ENCODE measurements around the gene ZNF622. TPM values are rescaled to one million over a fixed set of nuclear protein-coding genes. Genes with fewer than 3 reads are reported as not detected.

The ZNF622 gene
- total and polyA plus RNA-seq, 10 of the 15 experiments (the other 5 are each of a cell fraction or from before 2014, with no cell fraction given), result 9.0 to 60.3 (median 31.0) TPM

- TF ChIP-seq CREB1 (IDR thresholded peaks at IDR 0.05; ENCODE audit: low read depth), result peak; percentile 77
- no peak for TF ChIP-seq EP300 (IDR thresholded peaks at IDR 0.05; ENCODE audit: borderline replicate concordance in 1 of 2, control insufficient read depth in 1 of 2, low read depth in 2 of 2, low read length in 2 of 2)
- no peak for TF ChIP-seq SMARCA5 (IDR thresholded peaks at IDR 0.05)
- no peak for TF ChIP-seq RAD21 (IDR thresholded peaks at IDR 0.05; ENCODE audit: insufficient read depth, low read depth, low read length)
- TF ChIP-seq ZNF207 (IDR thresholded peaks at IDR 0.05; ENCODE audit: borderline replicate concordance), result no peak
- no peak for TF ChIP-seq CEBPZ (IDR thresholded peaks at IDR 0.05; ENCODE audit: low read depth, low read length)
- 0 out of 2 replicates have a peak, but pooled peaks have one; percentile 9 for TF ChIP-seq REST (IDR thresholded peaks at IDR 0.05; ENCODE audit: low read depth, low read length)
- TF ChIP-seq ZBTB4 (CRISPR knock-in tag; IDR thresholded peaks at IDR 0.05), result no peak
- no peak for TF ChIP-seq SREBF1 (IDR thresholded peaks at IDR 0.05; ENCODE audit: low read length)
- TF ChIP-seq KDM1A (IDR thresholded peaks at IDR 0.05; ENCODE audit: borderline replicate concordance), result no peak
- TF ChIP-seq, protein P1, sequence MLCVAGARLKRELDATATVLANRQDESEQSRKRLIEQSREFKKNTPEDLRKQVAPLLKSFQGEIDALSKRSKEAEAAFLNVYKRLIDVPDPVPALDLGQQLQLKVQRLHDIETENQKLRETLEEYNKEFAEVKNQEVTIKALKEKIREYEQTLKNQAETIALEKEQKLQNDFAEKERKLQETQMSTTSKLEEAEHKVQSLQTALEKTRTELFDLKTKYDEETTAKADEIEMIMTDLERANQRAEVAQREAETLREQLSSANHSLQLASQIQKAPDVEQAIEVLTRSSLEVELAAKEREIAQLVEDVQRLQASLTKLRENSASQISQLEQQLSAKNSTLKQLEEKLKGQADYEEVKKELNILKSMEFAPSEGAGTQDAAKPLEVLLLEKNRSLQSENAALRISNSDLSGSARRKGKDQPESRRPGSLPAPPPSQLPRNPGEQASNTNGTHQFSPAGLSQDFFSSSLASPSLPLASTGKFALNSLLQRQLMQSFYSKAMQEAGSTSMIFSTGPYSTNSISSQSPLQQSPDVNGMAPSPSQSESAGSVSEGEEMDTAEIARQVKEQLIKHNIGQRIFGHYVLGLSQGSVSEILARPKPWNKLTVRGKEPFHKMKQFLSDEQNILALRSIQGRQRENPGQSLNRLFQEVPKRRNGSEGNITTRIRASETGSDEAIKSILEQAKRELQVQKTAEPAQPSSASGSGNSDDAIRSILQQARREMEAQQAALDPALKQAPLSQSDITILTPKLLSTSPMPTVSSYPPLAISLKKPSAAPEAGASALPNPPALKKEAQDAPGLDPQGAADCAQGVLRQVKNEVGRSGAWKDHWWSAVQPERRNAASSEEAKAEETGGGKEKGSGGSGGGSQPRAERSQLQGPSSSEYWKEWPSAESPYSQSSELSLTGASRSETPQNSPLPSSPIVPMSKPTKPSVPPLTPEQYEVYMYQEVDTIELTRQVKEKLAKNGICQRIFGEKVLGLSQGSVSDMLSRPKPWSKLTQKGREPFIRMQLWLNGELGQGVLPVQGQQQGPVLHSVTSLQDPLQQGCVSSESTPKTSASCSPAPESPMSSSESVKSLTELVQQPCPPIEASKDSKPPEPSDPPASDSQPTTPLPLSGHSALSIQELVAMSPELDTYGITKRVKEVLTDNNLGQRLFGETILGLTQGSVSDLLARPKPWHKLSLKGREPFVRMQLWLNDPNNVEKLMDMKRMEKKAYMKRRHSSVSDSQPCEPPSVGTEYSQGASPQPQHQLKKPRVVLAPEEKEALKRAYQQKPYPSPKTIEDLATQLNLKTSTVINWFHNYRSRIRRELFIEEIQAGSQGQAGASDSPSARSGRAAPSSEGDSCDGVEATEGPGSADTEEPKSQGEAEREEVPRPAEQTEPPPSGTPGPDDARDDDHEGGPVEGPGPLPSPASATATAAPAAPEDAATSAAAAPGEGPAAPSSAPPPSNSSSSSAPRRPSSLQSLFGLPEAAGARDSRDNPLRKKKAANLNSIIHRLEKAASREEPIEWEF (IDR thresholded peaks at IDR 0.05; ENCODE audit: insufficient replicate concordance, low read depth, low read length), result no peak
- TF ChIP-seq CREM (IDR thresholded peaks at IDR 0.05; ENCODE audit: low read depth), result peak; percentile 71; the same call in 1 of the 2 replicates
Observed at GRCh38 chr5:16465544-16466432, at the start of gene ZNF622 (continued).

All from GM12878 (cell line).